Calu3 (cell line): ENCODE data around the gene CADM1. TPM values are rescaled to one million over a fixed set of nuclear protein-coding genes. Genes with fewer than 3 reads are reported as not detected.
A peak's percentile ranks its signal among the peaks of the same experiment; 100 is the strongest.

ENCODE experiments used
- BruUV-seq: library from RNA; stranded (reverse); fragments of 400-500 nt; replicated peaks from 2 replicates; lab custom pipeline; 2021; lab: Mats Ljungman, UMichigan
- CTCF ChIA-PET: fragments of 300-600 bp; sonication (Branson Sonifier 250); formaldehyde crosslinking; loops from one replicate; lab custom pipeline; 2022; ENCODE audit warnings: antibody characterized with exemption; lab: Charles Lee
- DNase-seq: peaks from one replicate; pipeline ENCODE4 v3.0.0; 2022
- H3K27ac Mint-ChIP-seq: one replicate; pipeline ENCODE4 v1.8.0; 2022; ENCODE audit warnings: mixed read lengths; ENCODE audit not compliant: unreplicated experiment
- H3K27me3 Mint-ChIP-seq: one replicate; pipeline ENCODE4 v1.8.0; 2022; ENCODE audit warnings: mixed read lengths; ENCODE audit not compliant: unreplicated experiment
- H3K36me3 Mint-ChIP-seq: one replicate; pipeline ENCODE4 v1.8.0; 2022; ENCODE audit warnings: mild to moderate bottlenecking, moderate library complexity, mixed read lengths; ENCODE audit not compliant: insufficient read depth, unreplicated experiment
- H3K4me1 Mint-ChIP-seq: one replicate; pipeline ENCODE4 v1.8.0; 2022; ENCODE audit warnings: mild to moderate bottlenecking, low read depth, mixed read lengths; ENCODE audit not compliant: unreplicated experiment
- H3K4me3 Mint-ChIP-seq: one replicate; pipeline ENCODE4 v1.8.0; 2022; ENCODE audit warnings: mild to moderate bottlenecking, low read depth, moderate library complexity, mixed read lengths; ENCODE audit not compliant: unreplicated experiment
- H3K9me3 Mint-ChIP-seq: one replicate; pipeline ENCODE4 v1.8.0; 2022; ENCODE audit warnings: low read depth, mixed read lengths; ENCODE audit not compliant: unreplicated experiment
- CTCF ChIP-seq: fragments of 200-600 bp; IDR thresholded peaks from one replicate; pipeline ENCODE4 v1.8.0; 2022; ENCODE audit warnings: antibody characterized with exemption; ENCODE audit not compliant: unreplicated experiment
- intact Hi-C: fragments of 100-400 bp; cut with micrococcal nuclease; formaldehyde crosslinking; loops from one replicate; pipeline ENCODE4 v1.10.0; 2022; ENCODE audit not compliant: unreplicated experiment
- total RNA-seq: library from RNA; stranded (reverse); gene quantifications from 2 replicates; pipeline ENCODE4 v1.2.3, GENCODE V29; 2022

The CADM1 gene
- total RNA-seq, 1 experiment from 2014 or later: 0.68 TPM

- Mint-ChIP-seq H3K27ac (peak overlapping the region; percentile 43), H3K9me3 (no peaks in the 10 kb centered on the region), H3K4me3 (no peak overlapping the region), H3K4me1 (no peaks in the 10 kb centered on the region), H3K27me3 (peaks cover 14% of the 10 kb centered on the region), H3K36me3 (no peaks in the 10 kb centered on the region)
- intact Hi-C loops: no loop called here
- no peak for TF ChIP-seq CTCF
- no TSS peak for BruUV-seq
- DNase-seq: no peak
- CTCF ChIA-PET: no interaction called here
These were observed 351.1 kb downstream of the CADM1 start for GRCh38 chr11:115153135-115153534.

GRCh38 chr11:115151010-115151409 is 353.2 kb downstream of the CADM1 start:
- Mint-ChIP-seq H3K4me1 (no peaks in the 10 kb centered on the region), H3K36me3 (no peaks in the 10 kb centered on the region), H3K9me3 (peaks cover 6% of the 10 kb centered on the region), H3K27me3 (no peaks in the 10 kb centered on the region), H3K4me3 (no peak overlapping the region), H3K27ac (no peak overlapping the region)
- CTCF ChIA-PET: no interaction called here
- BruUV-seq: no TSS peak
- intact Hi-C loops: no loop called here
- TF ChIP-seq CTCF: no peak
- no peak for DNase-seq

GRCh38 chr11:115148691-115149090 is 355.5 kb downstream of the CADM1 start:
- Mint-ChIP-seq H3K27me3 (peaks cover 12% of the 10 kb centered on the region), H3K4me1 (no peaks in the 10 kb centered on the region), H3K4me3 (no peak overlapping the region), H3K27ac (no peak overlapping the region), H3K36me3 (no peaks in the 10 kb centered on the region), H3K9me3 (peaks cover 6% of the 10 kb centered on the region)
- CTCF ChIA-PET: no interaction called here
- intact Hi-C loops: no loop called here
- no TSS peak for BruUV-seq
- no peak for TF ChIP-seq CTCF
- DNase-seq: no peak

GRCh38 chr11:115148101-115148500 is 356.1 kb downstream of the CADM1 start:
- Mint-ChIP-seq H3K9me3 (peaks cover 6% of the 10 kb centered on the region), H3K4me1 (no peaks in the 10 kb centered on the region), H3K36me3 (no peaks in the 10 kb centered on the region), H3K27ac (no peak overlapping the region), H3K4me3 (no peak overlapping the region), H3K27me3 (peaks cover 12% of the 10 kb centered on the region)
- BruUV-seq: no TSS peak
- intact Hi-C loops: no loop called here
- no peak for DNase-seq
- CTCF ChIA-PET: no interaction called here
- TF ChIP-seq CTCF: no peak
